Effector memory CD4-positive, alpha-beta T cell (primary cell): ENCODE data around the gene PPT2.
"Not testable (repeated sequence)": the region's sequence is repeated elsewhere in the genome, so short reads cannot be mapped to it uniquely, and the experiment has no call there.

ENCODE experiments used
- DNase-seq, 3 donors: peaks; one replicate each; pipeline ENCODE4 v3.0.0-alpha.2; 2020
- H3K27ac ChIP-seq: 2 replicates; pipeline ENCODE4 v1.7.0; 2013; ENCODE audit warnings: mild to moderate bottlenecking, low read length, moderate library complexity; ENCODE audit not compliant: insufficient read depth, poor library complexity, severe bottlenecking
- H3K27me3 ChIP-seq: replicated peaks from 2 replicates; pipeline ENCODE4 v1.7.0; 2013; ENCODE audit warnings: mild to moderate bottlenecking, low read length; ENCODE audit not compliant: insufficient read depth, control insufficient read depth, poor library complexity, severe bottlenecking
- H3K36me3 ChIP-seq: 2 replicates; pipeline ENCODE4 v1.7.0; 2013; ENCODE audit warnings: mild to moderate bottlenecking, low read length, moderate library complexity; ENCODE audit not compliant: control insufficient read depth, insufficient read depth
- H3K4me1 ChIP-seq: 2 replicates; pipeline ENCODE4 v1.7.0; 2013; ENCODE audit warnings: low read length, mild to moderate bottlenecking; ENCODE audit not compliant: control insufficient read depth, insufficient read depth, poor library complexity, severe bottlenecking
- H3K4me3 ChIP-seq: 2 replicates; pipeline ENCODE4 v1.7.0; 2013; ENCODE audit warnings: low read length, low read depth, mild to moderate bottlenecking; ENCODE audit not compliant: insufficient read depth, poor library complexity, severe bottlenecking
- H3K9me3 ChIP-seq: 2 replicates; pipeline ENCODE4 v1.7.0; 2013; ENCODE audit warnings: mild to moderate bottlenecking, low read length, moderate library complexity; ENCODE audit not compliant: control insufficient read depth

The PPT2 gene

DNA sequence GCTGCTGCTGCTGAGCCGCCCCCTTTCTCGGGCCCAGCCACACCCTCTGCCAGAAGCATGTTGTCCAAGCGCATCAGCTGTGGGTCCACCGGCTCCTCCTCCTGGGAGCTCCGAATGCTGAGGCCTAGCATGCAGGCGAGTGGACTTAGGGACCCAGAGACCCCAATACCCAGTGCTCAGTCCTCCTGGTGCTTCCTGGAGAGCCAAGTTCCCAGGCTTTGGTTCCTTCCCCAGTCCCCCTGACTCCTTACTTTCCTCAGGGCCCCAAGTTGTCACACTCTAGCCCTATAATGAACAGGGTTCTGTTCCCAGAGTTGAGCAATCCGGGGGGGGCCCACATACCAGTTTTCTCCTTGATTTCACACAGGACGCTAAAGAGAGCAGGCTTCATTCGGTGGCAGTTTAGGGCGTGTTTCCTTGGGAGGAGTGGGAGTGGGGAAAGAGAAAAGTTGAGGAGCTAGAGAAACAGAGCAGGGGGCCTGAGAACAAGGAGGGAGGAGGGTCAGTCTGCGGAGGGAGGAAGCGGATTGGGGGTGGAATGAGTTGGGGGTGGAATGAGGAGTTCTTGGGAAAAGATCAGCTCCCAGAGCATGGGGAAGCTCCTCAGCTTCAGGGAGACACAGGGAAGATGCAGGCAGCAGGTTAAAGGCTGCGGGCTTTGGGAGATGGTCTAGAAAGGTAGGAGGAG lies 34.6 kb downstream of the PPT2 start:
- DNase-seq: no peak

DNA sequence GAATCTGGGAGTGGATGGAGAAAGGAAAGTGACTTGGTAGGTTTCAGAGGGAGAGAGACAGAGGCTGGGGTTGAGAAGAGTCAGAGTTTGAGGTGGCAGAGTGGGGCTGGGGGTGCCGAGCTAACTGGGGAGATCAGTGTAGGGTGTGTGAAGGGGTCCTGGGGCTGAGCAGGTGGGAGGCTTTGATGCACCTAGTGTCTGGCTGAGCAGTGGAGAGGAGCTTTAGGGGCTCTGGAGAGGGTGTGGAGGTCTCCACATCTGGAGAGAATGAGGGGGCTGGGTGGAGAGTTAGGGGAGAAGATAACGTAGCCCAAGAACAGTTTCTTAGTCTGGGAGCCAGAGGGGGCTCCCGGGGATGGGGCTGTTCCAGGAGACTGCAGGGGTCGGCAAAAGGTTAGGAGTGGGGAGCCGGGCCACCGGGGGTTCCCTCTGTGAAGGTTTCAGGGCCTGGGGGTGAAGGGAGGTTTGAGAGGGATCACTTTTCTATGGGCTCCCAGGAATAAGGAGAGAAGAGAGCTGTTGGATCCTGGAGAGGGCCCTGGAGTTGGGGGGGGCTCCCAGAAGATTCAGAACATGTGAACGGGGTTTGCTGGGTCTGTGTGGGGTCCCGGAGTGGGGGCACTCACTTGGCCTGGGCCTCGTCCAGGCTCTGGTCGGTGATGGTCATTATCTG lies 35.3 kb downstream of the PPT2 start:
- peaks cover 45% of the 10 kb centered on the region for H3K4me1 ChIP-seq
- H3K36me3 ChIP-seq: peaks cover 24% of the 10 kb centered on the region
- peak overlapping the region; percentile 95 for H3K27ac ChIP-seq
- H3K27me3 ChIP-seq: no peaks in the 10 kb centered on the region
- no peaks in the 10 kb centered on the region for H3K9me3 ChIP-seq
- no peak for DNase-seq
- H3K4me3 ChIP-seq: peak overlapping the region; percentile 96

More for the DNA sequence above, 34.6 kb downstream of the PPT2 start:
- Histone ChIP-seq H3K9me3 (no peaks in the 10 kb centered on the region), H3K27me3 (no peaks in the 10 kb centered on the region), H3K4me3 (peak overlapping the region; percentile 96), H3K4me1 (peaks cover 43% of the 10 kb centered on the region), H3K36me3 (peaks cover 31% of the 10 kb centered on the region), H3K27ac (peak overlapping the region; percentile 95)

DNA sequence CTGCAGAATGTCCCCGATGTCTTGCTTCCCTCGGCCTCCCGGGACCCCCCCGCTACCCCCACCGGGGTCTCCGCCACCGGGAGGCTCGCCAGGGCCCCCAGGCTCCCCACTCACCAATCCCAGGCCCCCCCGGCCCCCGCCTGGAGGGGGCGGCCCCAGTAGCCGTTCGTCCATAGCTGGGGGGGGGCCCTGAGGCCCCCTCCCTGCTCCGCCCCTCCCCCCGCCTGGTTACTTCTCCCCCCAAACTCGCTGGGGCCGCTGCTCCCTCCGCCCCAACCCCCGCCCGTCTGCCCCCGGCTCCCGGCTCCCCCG lies 35.8 kb downstream of the PPT2 start:
- peak overlapping the region; percentile 95 for H3K27ac ChIP-seq
- no peak for DNase-seq
- H3K4me3 ChIP-seq: peak overlapping the region; percentile 96
- peaks cover 49% of the 10 kb centered on the region for H3K4me1 ChIP-seq
- H3K27me3 ChIP-seq: no peaks in the 10 kb centered on the region
- H3K9me3 ChIP-seq: no peaks in the 10 kb centered on the region
- H3K36me3 ChIP-seq: peaks cover 21% of the 10 kb centered on the region

DNA sequence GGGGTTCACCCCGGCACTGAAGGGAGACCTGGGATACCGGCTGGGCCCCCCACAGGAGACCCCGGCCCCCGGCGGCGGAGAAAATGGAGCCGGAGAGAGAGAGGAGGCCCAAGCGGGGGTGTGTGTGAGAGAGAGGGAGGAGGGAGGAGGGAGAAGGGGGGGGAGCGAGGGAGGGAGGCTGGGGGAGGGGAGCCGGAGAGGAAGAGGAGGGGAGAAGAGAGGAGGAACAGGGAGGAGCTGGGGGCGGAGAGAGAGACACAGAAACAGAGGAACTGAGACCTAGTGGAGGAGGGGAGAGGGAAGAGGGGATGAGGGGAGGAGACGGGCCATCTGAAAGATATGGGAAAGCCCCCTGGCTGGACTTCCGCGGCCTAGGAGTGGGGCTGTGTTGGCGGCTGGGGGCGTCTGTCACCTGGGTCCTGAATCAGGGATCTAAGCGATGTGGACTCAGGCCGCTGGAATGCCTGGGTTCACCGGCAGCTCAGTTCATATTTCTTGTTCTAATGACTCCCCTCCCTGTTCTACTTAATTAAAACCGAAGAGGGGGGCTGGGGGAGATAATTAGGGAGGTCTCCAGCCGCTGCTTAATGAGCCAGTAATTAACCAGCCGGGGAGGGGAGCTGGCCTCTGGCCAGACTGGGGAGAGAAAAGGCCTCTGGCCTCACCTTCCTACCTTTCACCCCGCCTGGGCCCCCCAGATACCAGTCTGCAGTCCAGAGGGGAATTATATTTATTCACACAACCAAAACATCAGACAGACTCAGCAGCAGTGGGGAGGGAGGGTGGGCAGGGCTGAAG lies 36.3 kb downstream of the PPT2 start, which contains the start of gene PBX2:
Gene PBX2 (minus strand): TSS at position 149 of the 798 bp plus-strand sequence. CDS start 287 bp downstream, outside the sequence.
- Histone ChIP-seq H3K9me3 (no peaks in the 10 kb centered on the region), H3K4me3 (peak within 1 kb of the TSS; percentile 96), H3K36me3 (peaks cover 21% of the 10 kb centered on the region), H3K27ac (peak within 1 kb of the TSS; percentile 95), H3K27me3 (no peaks in the 10 kb centered on the region), H3K4me1 (peaks cover 55% of the 10 kb centered on the region)
- peak; percentile 62 to 77 (median 67) for DNase-seq

DNA sequence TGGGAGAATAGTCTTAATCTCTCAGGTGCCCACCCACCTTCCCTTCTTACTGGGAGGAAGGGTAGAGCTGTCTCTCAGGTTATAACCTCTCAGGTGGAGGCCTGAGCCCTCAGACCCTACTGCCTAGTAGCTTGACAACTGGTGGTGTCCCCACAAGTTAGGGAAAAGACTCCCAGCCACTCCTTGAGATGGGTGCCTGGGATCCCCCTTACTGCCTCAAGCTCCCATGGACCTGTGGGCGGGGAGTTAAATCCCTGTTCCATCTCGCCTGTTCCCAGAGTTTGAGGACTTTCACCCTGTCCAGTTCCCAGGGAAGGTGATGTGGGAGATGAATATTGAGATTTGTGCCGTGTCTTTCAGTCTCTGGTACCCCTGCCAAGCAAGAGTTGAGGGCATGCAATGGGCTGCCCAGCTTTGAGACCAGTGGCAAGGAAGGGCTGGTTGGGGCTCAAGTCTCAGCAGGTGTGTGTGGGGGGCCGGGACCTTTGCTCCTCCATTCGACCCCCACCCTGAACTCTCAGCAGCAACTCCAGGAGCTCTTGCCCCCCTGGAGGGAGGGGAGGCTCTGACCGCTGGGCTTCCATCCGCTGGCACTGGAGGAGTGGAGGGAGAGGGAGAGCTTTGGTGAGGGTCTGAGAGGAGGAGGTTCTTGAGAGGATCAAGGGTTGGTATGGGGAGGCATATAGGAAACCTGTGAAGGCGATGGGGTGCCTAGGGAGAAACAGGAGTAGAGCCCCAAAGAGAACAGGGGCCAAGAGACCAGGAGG lies 37.2 kb downstream of the PPT2 start:
- Histone ChIP-seq H3K4me1 (peaks cover 54% of the 10 kb centered on the region), H3K9me3 (no peaks in the 10 kb centered on the region), H3K4me3 (peak overlapping the region; percentile 96), H3K27ac (peak overlapping the region; percentile 95), H3K36me3 (peaks cover 21% of the 10 kb centered on the region), H3K27me3 (no peaks in the 10 kb centered on the region)
- DNase-seq: no peak

DNA sequence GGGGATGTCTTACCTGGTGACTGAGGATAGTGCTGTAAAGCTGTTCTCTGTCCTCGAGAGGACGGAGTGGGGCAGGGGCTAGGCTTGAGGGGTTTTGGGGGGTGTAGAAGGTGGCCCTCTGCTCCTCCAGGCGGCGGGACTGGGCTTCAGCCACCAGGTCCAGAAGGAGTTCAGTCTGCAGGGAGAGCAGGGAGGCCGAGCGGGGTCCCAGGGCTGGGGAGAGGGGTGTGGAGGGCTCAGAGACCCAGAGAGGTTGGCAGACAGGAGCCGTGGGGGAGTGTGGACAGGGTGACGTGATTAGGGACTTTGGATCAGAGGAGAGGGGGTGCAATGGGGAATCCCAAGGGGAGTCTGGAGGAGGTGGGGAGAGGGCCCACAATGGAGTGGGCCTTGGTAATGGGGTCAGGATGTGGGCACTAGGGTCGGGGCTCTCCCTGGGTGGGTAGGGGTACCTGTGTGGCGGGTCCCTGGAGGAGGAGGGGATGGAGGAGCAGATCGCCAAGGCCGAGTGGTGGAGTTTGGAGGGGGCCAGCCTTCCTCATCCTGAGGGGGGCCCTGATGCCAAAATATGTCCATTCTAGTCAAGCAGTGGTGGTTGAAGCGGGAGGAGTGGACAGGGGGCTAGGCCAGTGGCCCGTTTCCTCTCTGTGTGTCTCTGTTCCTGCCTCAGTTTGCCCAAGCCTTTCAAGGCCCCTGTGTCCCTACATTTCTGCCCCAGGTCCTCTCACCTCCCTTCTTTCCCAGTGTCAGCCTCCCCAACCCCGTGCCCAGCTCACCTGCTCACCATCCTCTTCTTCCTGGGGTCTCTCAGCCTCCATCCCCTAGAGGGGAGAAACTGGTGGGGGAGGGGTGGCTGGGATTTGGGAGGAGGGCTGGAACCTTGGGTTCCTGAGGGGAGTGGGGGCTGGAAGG lies 38.0 kb downstream of the PPT2 start:
- Histone ChIP-seq H3K27ac (peak overlapping the region; percentile 95), H3K4me1 (peaks cover 50% of the 10 kb centered on the region), H3K4me3 (peak overlapping the region; percentile 96), H3K36me3 (peaks cover 12% of the 10 kb centered on the region), H3K9me3 (no peaks in the 10 kb centered on the region), H3K27me3 (no peaks in the 10 kb centered on the region)
- peak; percentile 20 to 36 (median 23) for DNase-seq

DNA sequence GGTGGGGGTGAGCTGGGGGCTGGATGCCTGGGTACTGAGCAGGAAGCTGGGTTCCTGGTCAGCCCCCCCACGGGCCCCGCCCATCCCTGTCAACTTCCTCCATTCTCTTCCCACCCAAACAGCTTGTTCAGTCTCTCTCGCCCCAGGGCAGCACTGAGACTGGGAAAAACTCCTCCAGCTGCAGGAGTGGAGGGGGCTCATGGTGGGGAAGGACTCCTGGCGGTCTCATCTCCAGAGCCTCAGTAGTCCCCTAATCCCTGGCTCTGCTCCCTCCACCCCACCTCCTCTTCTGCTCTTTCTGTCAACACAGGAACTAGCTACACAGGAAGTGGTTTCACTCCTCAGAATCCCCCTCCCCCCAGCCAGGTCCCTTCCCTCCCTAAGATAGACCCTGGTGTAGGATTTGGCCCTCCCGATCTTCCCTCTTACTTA lies 38.7 kb downstream of the PPT2 start, which contains the start of gene GPSM3:
Gene GPSM3 (minus strand): TSS at position 36 of the 432 bp plus-strand sequence. CDS start 130 bp downstream, outside the sequence.
- Histone ChIP-seq H3K9me3 (no peaks in the 10 kb centered on the region), H3K4me3 (peak within 1 kb of the TSS; percentile 96), H3K27ac (peak within 1 kb of the TSS; percentile 95), H3K27me3 (no peaks in the 10 kb centered on the region), H3K4me1 (peaks cover 44% of the 10 kb centered on the region), H3K36me3 (peaks cover 5% of the 10 kb centered on the region)
- DNase-seq: peak; percentile 22 to 49 (median 37)

DNA sequence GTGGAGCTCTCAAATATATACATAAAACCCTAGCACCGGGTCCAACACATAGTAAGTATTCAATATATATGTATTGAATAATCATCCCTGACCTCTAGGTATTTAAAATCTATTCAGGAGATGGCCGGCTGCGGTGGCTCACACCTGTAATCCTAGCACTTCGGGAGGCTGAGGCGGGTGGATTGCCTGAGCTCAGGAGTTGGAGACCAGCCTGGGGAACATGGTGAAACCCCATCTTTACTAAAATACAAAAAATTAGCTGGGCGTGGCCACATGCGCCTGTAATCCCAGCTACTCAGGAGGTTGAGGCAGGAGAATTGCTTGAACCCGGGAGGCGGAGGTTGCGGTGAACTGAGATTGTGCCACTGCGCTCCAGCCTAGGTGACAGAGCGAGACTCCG lies 39.2 kb downstream of the PPT2 start:
- not testable (repeated sequence) for DNase-seq, H3K9me3 ChIP-seq, H3K36me3 ChIP-seq, H3K27me3 ChIP-seq
- Histone ChIP-seq H3K27ac (peak overlapping the region; percentile 95), H3K4me3 (peak overlapping the region; percentile 96), H3K4me1 (peaks cover 41% of the 10 kb centered on the region)

DNA sequence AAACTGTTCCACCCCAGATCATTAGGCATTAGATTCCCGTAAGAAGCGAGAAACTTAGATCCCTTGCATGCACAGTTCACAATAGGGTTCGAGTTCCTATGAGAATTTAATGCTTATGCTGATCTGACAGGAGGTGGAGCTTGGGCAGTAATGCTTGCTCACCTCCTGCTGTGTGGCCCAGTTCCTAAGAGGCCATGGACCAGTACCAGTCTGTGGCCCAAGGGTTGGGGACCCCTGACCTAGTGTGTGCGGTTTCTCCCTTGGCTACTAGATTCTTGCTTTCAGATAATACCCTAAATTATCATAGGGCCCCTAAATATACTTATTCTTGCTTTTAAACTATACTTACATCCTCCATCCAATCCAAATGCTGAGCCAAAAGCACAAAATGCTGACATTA lies 40.4 kb downstream of the PPT2 start:
- Histone ChIP-seq H3K27me3 (no peaks in the 10 kb centered on the region), H3K9me3 (no peaks in the 10 kb centered on the region), H3K4me3 (peak overlapping the region; percentile 96), H3K27ac (peak overlapping the region; percentile 95), H3K36me3 (no peaks in the 10 kb centered on the region), H3K4me1 (peaks cover 30% of the 10 kb centered on the region)
- DNase-seq: no peak
